Measurements from ENCODE around the gene COQ6. TPM values are rescaled to one million over a fixed set of nuclear protein-coding genes. Genes with fewer than 3 reads are reported as not detected.
"Not testable (repeated sequence)": the region's sequence is repeated elsewhere in the genome, so short reads cannot be mapped to it uniquely, and the experiment has no call there.

Gene COQ6
- total RNA-seq, 2 experiments from 2014 or later, result 17.6 to 17.7 TPM

- CTCF ChIA-PET, result interaction anchor here (0.6 to 1.2 kb wide), 2 partner anchors 17 to 122 kb away, joined by 3 read pairs; no protein-coding TSS in a partner anchor
- no peaks in the 10 kb centered on the region for H3K9me3 Mint-ChIP-seq
- no peak overlapping the region for H3K4me3 Mint-ChIP-seq
These were observed 41.0 kb downstream of the COQ6 start for GRCh38 chr14:73991092-73991491.

GRCh38 chr14:73994926-73995325 is 44.8 kb downstream of the COQ6 start:
- DNase-seq; H3K27ac Mint-ChIP-seq; intact Hi-C loops (cut with micrococcal nuclease); H3K4me1 Mint-ChIP-seq (ENCODE audit: low read depth); H3K36me3 Mint-ChIP-seq (ENCODE audit: low read depth); H3K27me3 Mint-ChIP-seq (ENCODE audit: low read depth); H3K4me3 Mint-ChIP-seq; H3K9me3 Mint-ChIP-seq: not testable (repeated sequence)
- CTCF ChIA-PET, result interaction anchor here (0.6 kb wide), 1 partner anchor 857 kb away, joined by 5 read pairs; no protein-coding TSS in a partner anchor

More at GRCh38 chr14:73991092-73991491, 41.0 kb downstream of the COQ6 start:
- Mint-ChIP-seq H3K4me1 (ENCODE audit: low read depth) (no peaks in the 10 kb centered on the region), H3K36me3 (ENCODE audit: low read depth) (peaks cover 3% of the 10 kb centered on the region), H3K27me3 (ENCODE audit: low read depth) (no peaks in the 10 kb centered on the region), H3K27ac (no peak overlapping the region)
- DNase-seq, result no peak
- intact Hi-C loops (cut with micrococcal nuclease), result no loop called here

- Mint-ChIP-seq H3K4me3 (no peak overlapping the region), H3K27ac (no peak overlapping the region), H3K4me1 (ENCODE audit: low read depth) (no peaks in the 10 kb centered on the region), H3K36me3 (ENCODE audit: low read depth) (peaks cover 2% of the 10 kb centered on the region), H3K27me3 (ENCODE audit: low read depth) (no peaks in the 10 kb centered on the region), H3K9me3 (no peaks in the 10 kb centered on the region)
- no peak for DNase-seq
- CTCF ChIA-PET, result no interaction called here
- intact Hi-C loops (cut with micrococcal nuclease), result no loop called here
These were observed 45.9 kb downstream of the COQ6 start for GRCh38 chr14:73995977-73996378.

GRCh38 chr14:73996731-73997107 is 46.6 kb downstream of the COQ6 start:
- CTCF ChIA-PET, result interaction anchor here (0.6 kb wide), 1 partner anchor 39 kb away, joined by 3 read pairs; no protein-coding TSS in a partner anchor
- peaks cover 2% of the 10 kb centered on the region for H3K36me3 Mint-ChIP-seq (ENCODE audit: low read depth)
- H3K9me3 Mint-ChIP-seq, result no peaks in the 10 kb centered on the region
- no peak for DNase-seq
- H3K4me3 Mint-ChIP-seq, result no peak overlapping the region
- intact Hi-C loops (cut with micrococcal nuclease), result no loop called here
- H3K27me3 Mint-ChIP-seq (ENCODE audit: low read depth), result no peaks in the 10 kb centered on the region
- no peaks in the 10 kb centered on the region for H3K4me1 Mint-ChIP-seq (ENCODE audit: low read depth)
- no peak overlapping the region for H3K27ac Mint-ChIP-seq

- intact Hi-C loops (cut with micrococcal nuclease), result no loop called here
These were observed 47.2 kb downstream of the COQ6 start for GRCh38 chr14:73997108-73997943.

GRCh38 chr14:73997944-73998447 is 47.9 kb downstream of the COQ6 start:
- Mint-ChIP-seq H3K4me3 (no peak overlapping the region), H3K4me1 (ENCODE audit: low read depth) (no peaks in the 10 kb centered on the region), H3K27me3 (ENCODE audit: low read depth) (no peaks in the 10 kb centered on the region), H3K27ac (no peak overlapping the region), H3K36me3 (ENCODE audit: low read depth) (peaks cover 2% of the 10 kb centered on the region), H3K9me3 (no peaks in the 10 kb centered on the region)
- no peak for DNase-seq
- CTCF ChIA-PET, result no interaction called here
- intact Hi-C loops (cut with micrococcal nuclease), result no loop called here

More at GRCh38 chr14:73997108-73997943, 47.2 kb downstream of the COQ6 start:
- no peak overlapping the region for H3K27ac Mint-ChIP-seq
- no peak for DNase-seq
- no peaks in the 10 kb centered on the region for H3K9me3 Mint-ChIP-seq
- H3K4me3 Mint-ChIP-seq, result no peak overlapping the region
- no peaks in the 10 kb centered on the region for H3K27me3 Mint-ChIP-seq (ENCODE audit: low read depth)
- CTCF ChIA-PET, result interaction anchor here (0.6 kb wide), 1 partner anchor 38 kb away, joined by 3 read pairs; no protein-coding TSS in a partner anchor
- peaks cover 2% of the 10 kb centered on the region for H3K36me3 Mint-ChIP-seq (ENCODE audit: low read depth)
- H3K4me1 Mint-ChIP-seq (ENCODE audit: low read depth), result no peaks in the 10 kb centered on the region

GRCh38 chr14:73998726-73999125 is 48.6 kb downstream of the COQ6 start:
- no peak for DNase-seq
- Mint-ChIP-seq H3K4me3 (no peak overlapping the region), H3K9me3 (no peaks in the 10 kb centered on the region), H3K36me3 (ENCODE audit: low read depth) (peaks cover 3% of the 10 kb centered on the region), H3K4me1 (ENCODE audit: low read depth) (no peaks in the 10 kb centered on the region), H3K27ac (no peak overlapping the region), H3K27me3 (ENCODE audit: low read depth) (no peaks in the 10 kb centered on the region)
- CTCF ChIA-PET, result no interaction called here
- intact Hi-C loops (cut with micrococcal nuclease), result no loop called here

- H3K9me3 Mint-ChIP-seq; H3K27me3 Mint-ChIP-seq (ENCODE audit: low read depth); intact Hi-C loops (cut with micrococcal nuclease); CTCF ChIA-PET; H3K4me3 Mint-ChIP-seq; H3K27ac Mint-ChIP-seq; H3K4me1 Mint-ChIP-seq (ENCODE audit: low read depth); DNase-seq; H3K36me3 Mint-ChIP-seq (ENCODE audit: low read depth): not testable (repeated sequence)
These were observed 55.6 kb downstream of the COQ6 start for GRCh38 chr14:74005664-74006063.

- DNase-seq, result no peak
- peaks cover 8% of the 10 kb centered on the region for H3K36me3 Mint-ChIP-seq (ENCODE audit: low read depth)
- no peaks in the 10 kb centered on the region for H3K9me3 Mint-ChIP-seq
- H3K27me3 Mint-ChIP-seq (ENCODE audit: low read depth), result no peaks in the 10 kb centered on the region
- CTCF ChIA-PET, result interaction anchor here (0.6 kb wide), 1 partner anchor 1455 kb away, joined by 3 read pairs; no protein-coding TSS in a partner anchor
- H3K27ac Mint-ChIP-seq, result no peak overlapping the region
- H3K4me1 Mint-ChIP-seq (ENCODE audit: low read depth), result no peaks in the 10 kb centered on the region
- no peak overlapping the region for H3K4me3 Mint-ChIP-seq
- intact Hi-C loops (cut with micrococcal nuclease), result no loop called here
These were observed 58.9 kb downstream of the COQ6 start for GRCh38 chr14:74008843-74009499.

Other genes with a start within 250 kb of the COQ6 start
- gene PNMA1, start 235.9 kb upstream of the COQ6 start, total RNA-seq, result 10 to 100 TPM; 18.5 to 19.2 TPM
- gene PTGR2, start 98.5 kb upstream of the COQ6 start, total RNA-seq, result 10 to 100 TPM; 10.7 to 14.1 TPM
- 10 to 100 TPM; 51.0 to 56.8 TPM for gene ZNF410, start 63.4 kb upstream of the COQ6 start, total RNA-seq
- gene FAM161B, start 208 bp upstream of the COQ6 start, total RNA-seq, result 1 to 10 TPM; 1.5 to 1.6 TPM
- 1 to 10 TPM; 7.3 to 9.6 TPM for gene ENTPD5, start 69.0 kb downstream of the COQ6 start, total RNA-seq
- 1 to 10 TPM; 1.3 to 1.7 TPM for gene BBOF1, start 69.0 kb downstream of the COQ6 start, total RNA-seq
- gene ALDH6A1, start 134.2 kb downstream of the COQ6 start, total RNA-seq, result 10 to 100 TPM; 24.0 to 25.3 TPM
- 10 to 100 TPM; 10.7 to 13.6 TPM for gene LIN52, start 134.7 kb downstream of the COQ6 start, total RNA-seq